ENCODE results near the gene ADCY6.

DNA sequence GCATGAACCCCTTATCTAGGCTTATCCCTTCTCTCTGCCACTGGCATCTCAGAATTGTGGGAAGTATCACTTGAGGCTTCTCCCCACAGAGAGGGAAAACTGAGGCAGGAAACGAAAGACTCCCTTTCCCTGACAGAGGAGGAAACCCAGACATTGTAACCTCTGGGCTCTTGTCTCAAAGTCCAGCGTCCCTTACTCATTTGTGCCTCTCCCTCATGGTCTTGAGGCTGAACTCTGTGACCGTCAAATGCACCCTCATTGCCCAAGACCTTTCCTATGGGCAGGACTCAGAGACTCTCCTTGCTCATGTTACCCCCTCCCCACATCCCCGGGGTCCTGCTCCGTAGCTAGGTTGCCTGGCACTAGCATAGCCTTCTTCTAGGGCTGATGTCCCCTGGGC, 33.2 kb upstream of the ADCY6 start:
- TF ChIP-seq, protein P1, sequence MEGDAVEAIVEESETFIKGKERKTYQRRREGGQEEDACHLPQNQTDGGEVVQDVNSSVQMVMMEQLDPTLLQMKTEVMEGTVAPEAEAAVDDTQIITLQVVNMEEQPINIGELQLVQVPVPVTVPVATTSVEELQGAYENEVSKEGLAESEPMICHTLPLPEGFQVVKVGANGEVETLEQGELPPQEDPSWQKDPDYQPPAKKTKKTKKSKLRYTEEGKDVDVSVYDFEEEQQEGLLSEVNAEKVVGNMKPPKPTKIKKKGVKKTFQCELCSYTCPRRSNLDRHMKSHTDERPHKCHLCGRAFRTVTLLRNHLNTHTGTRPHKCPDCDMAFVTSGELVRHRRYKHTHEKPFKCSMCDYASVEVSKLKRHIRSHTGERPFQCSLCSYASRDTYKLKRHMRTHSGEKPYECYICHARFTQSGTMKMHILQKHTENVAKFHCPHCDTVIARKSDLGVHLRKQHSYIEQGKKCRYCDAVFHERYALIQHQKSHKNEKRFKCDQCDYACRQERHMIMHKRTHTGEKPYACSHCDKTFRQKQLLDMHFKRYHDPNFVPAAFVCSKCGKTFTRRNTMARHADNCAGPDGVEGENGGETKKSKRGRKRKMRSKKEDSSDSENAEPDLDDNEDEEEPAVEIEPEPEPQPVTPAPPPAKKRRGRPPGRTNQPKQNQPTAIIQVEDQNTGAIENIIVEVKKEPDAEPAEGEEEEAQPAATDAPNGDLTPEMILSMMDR (conservative IDR thresholded peaks at IDR 0.05; ENCODE audit: low read length) = no peak
- no peak for TF ChIP-seq EZH2phosphoT487 (IDR thresholded peaks at IDR 0.05; ENCODE audit: borderline replicate concordance, low read depth, low read length)
